H9 (cell line): ENCODE results near the gene SPATA6L. TPM values are rescaled to one million over a fixed set of nuclear protein-coding genes. Genes with fewer than 3 reads are reported as not detected.

ENCODE experiments used
- DNase-seq: peaks from one replicate; pipeline ENCODE4 v3.0.0-alpha.2; 2017
- H2AFZ ChIP-seq: one replicate; pipeline ENCODE4 v1.6.1; 2013; ENCODE audit warnings: mild to moderate bottlenecking, low read length, control low read depth, moderate library complexity
- H2AK5ac ChIP-seq: 2 replicates; pipeline ENCODE4 v1.6.1; 2013; ENCODE audit warnings: low read length, control low read depth, mixed read lengths; ENCODE audit not compliant: insufficient read length
- H2BK120ac ChIP-seq: one replicate; pipeline ENCODE4 v1.6.1; 2013; ENCODE audit warnings: low read depth, mild to moderate bottlenecking, low read length, control low read depth, inconsistent platforms; ENCODE audit not compliant: poor library complexity, severe bottlenecking
- H2BK12ac ChIP-seq: 2 replicates; pipeline ENCODE4 v1.6.1; 2013; ENCODE audit warnings: low read length, control low read depth, mixed read lengths, low read depth; ENCODE audit not compliant: insufficient read length
- H2BK15ac ChIP-seq: 2 replicates; pipeline ENCODE4 v1.6.1; 2013; ENCODE audit warnings: low read depth, low read length, control low read depth
- H2BK20ac ChIP-seq: one replicate; pipeline ENCODE4 v1.6.1; 2013; ENCODE audit warnings: low read depth, mild to moderate bottlenecking, low read length, control low read depth, inconsistent platforms; ENCODE audit not compliant: poor library complexity, severe bottlenecking
- H2BK5ac ChIP-seq: 2 replicates; pipeline ENCODE4 v1.6.1; 2013; ENCODE audit warnings: low read length, control low read depth, mixed read lengths; ENCODE audit not compliant: insufficient read length
- H3K14ac ChIP-seq: 2 replicates; pipeline ENCODE4 v1.6.1; 2013; ENCODE audit warnings: low read length, control low read depth; ENCODE audit not compliant: insufficient read depth
- H3K18ac ChIP-seq: 2 replicates; pipeline ENCODE4 v1.6.1; 2013; ENCODE audit warnings: low read depth, mild to moderate bottlenecking, mixed read lengths, low read length, control low read depth; ENCODE audit not compliant: insufficient read length
- H3K23ac ChIP-seq: 2 replicates; pipeline ENCODE4 v1.6.1; 2013; ENCODE audit warnings: low read length, control low read depth, mixed read lengths, low read depth; ENCODE audit not compliant: insufficient read length
- H3K23me2 ChIP-seq: 2 replicates; pipeline ENCODE4 v1.6.1; 2013; ENCODE audit warnings: low read depth, mild to moderate bottlenecking, mixed read lengths, low read length, control low read depth; ENCODE audit not compliant: insufficient read length, poor library complexity, severe bottlenecking
- H3K27ac ChIP-seq: 2 replicates; pipeline ENCODE4 v1.5.1; 2013; ENCODE audit warnings: low read length, control low read depth, mixed read lengths, low read depth; ENCODE audit not compliant: insufficient read length
- H3K27me3 ChIP-seq: 2 replicates; pipeline ENCODE4 v1.6.1; 2013; ENCODE audit warnings: low read length, control low read depth, inconsistent platforms; ENCODE audit not compliant: insufficient read depth
- H3K4ac ChIP-seq: 2 replicates; pipeline ENCODE4 v1.6.1; 2013; ENCODE audit warnings: low read depth, mild to moderate bottlenecking, control low read depth, inconsistent platforms, low read length, moderate library complexity
- H3K4me1 ChIP-seq: 2 replicates; pipeline ENCODE4 v1.6.1; 2013; ENCODE audit warnings: low read length, control low read depth, inconsistent platforms; ENCODE audit not compliant: insufficient read depth
- H3K4me2 ChIP-seq: 2 replicates; pipeline ENCODE4 v1.6.1; 2013; ENCODE audit warnings: low read length, control low read depth, mixed read lengths; ENCODE audit not compliant: insufficient read length, insufficient read depth
- H3K56ac ChIP-seq: 2 replicates; pipeline ENCODE4 v1.6.1; 2013; ENCODE audit warnings: low read depth, mild to moderate bottlenecking, mixed read lengths, low read length, control low read depth; ENCODE audit not compliant: insufficient read length
- H3K79me1 ChIP-seq: 2 replicates; pipeline ENCODE4 v1.6.1; 2013; ENCODE audit warnings: low read depth, mild to moderate bottlenecking, moderate library complexity, low read length, control low read depth, inconsistent platforms; ENCODE audit not compliant: insufficient read depth, poor library complexity, severe bottlenecking
- H3K79me2 ChIP-seq: 2 replicates; pipeline ENCODE4 v1.6.1; 2013; ENCODE audit warnings: low read length, control low read depth, inconsistent platforms; ENCODE audit not compliant: insufficient read depth
- H3K9ac ChIP-seq: 2 replicates; pipeline ENCODE4 v1.6.1; 2013; ENCODE audit warnings: low read length, control low read depth, mixed read lengths; ENCODE audit not compliant: insufficient read length; ENCODE audit errors: extremely low read depth
- H3K9me3 ChIP-seq: one replicate; pipeline ENCODE4 v1.6.1; 2013; ENCODE audit warnings: low read depth, low read length, inconsistent platforms; ENCODE audit not compliant: control insufficient read depth
- H3T11ph ChIP-seq: one replicate; pipeline ENCODE4 v1.6.1; 2013; ENCODE audit warnings: mild to moderate bottlenecking, low read length, control low read depth, inconsistent platforms
- H4K20me1 ChIP-seq: one replicate; pipeline ENCODE4 v1.6.1; 2013; ENCODE audit not compliant: control insufficient read depth, insufficient read length, insufficient read depth
- H4K5ac ChIP-seq: 2 replicates; pipeline ENCODE4 v1.6.1; 2013; ENCODE audit warnings: low read depth, mild to moderate bottlenecking, mixed read lengths, low read length, control low read depth; ENCODE audit not compliant: insufficient read length
- H4K8ac ChIP-seq: replicated peaks from 2 replicates; pipeline ENCODE4 v1.6.1; 2013; ENCODE audit warnings: low read length, control low read depth, mixed read lengths, low read depth; ENCODE audit not compliant: insufficient read length
- H4K91ac ChIP-seq: 2 replicates; pipeline ENCODE4 v1.6.1; 2013; ENCODE audit warnings: low read depth, mild to moderate bottlenecking, moderate library complexity, mixed read lengths, low read length, control low read depth; ENCODE audit not compliant: insufficient read length
- H3K27ac Mint-ChIP-seq, 3 experiments: 2 replicates in 2 of 3; 3 replicates in 1 of 3; pipeline ENCODE4 v1.8.0; 2020 to 2021; ENCODE audit warnings: mixed read lengths in 3 of 3, mild to moderate bottlenecking in 1 of 3, moderate library complexity in 1 of 3
- H3K27me3 Mint-ChIP-seq: 2 replicates; pipeline ENCODE4 v1.8.0; 2021; ENCODE audit warnings: low read depth, mild to moderate bottlenecking, moderate library complexity, mixed read lengths
- H3K36me3 Mint-ChIP-seq, 3 experiments: 2 replicates in 2 of 3; 3 replicates in 1 of 3; pipeline ENCODE4 v1.8.0; 2020 to 2021; ENCODE audit warnings: low read depth in 3 of 3, mixed read lengths in 3 of 3; ENCODE audit not compliant: insufficient read depth in 1 of 3
- H3K4me1 Mint-ChIP-seq, 2 experiments: 2 replicates each; pipeline ENCODE4 v1.8.0; 2020; ENCODE audit warnings: mixed read lengths in 2 of 2
- H3K4me3 Mint-ChIP-seq, 2 experiments: 2 replicates in 1 of 2; 3 replicates in 1 of 2; pipeline ENCODE4 v1.8.0; 2020 to 2021; ENCODE audit warnings: mild to moderate bottlenecking in 2 of 2, mixed read lengths in 2 of 2, moderate library complexity in 1 of 2
- H3K9me3 Mint-ChIP-seq, 2 experiments: 2 replicates in 1 of 2; 3 replicates in 1 of 2; pipeline ENCODE4 v1.8.0; 2020; ENCODE audit warnings: mild to moderate bottlenecking in 2 of 2, mixed read lengths in 2 of 2, moderate library complexity in 1 of 2
- WGBS: extraction: QIAGEN DNeasy Blood & Tissue Kit; methylation state at CpG from one replicate; pipeline ENCODE4 v1.1.7; 2013; ENCODE audit warnings: missing lambda C conversion rate, low lambda C conversion rate, mixed read lengths; ENCODE audit not compliant: insufficient read length; ENCODE audit errors: extremely low coverage; 5-methylcytosine and 5-hydroxymethylcytosine counted together
- total RNA-seq: library from RNA; stranded (reverse); gene quantifications from 2 replicates; pipeline ENCODE4 v1.2.1, GENCODE V29; 2021
- TF ChIP-seq, protein P1 (sequence below): fragments of 200-600 bp; sonication (generic); conservative IDR thresholded peaks from 3 replicates; pipeline ENCODE4 v1.8.0; 2021; ENCODE audit warnings: antibody characterized with exemption, mild to moderate bottlenecking

The SPATA6L gene
- total RNA-seq, 1 experiment from 2014 or later = 0.87 TPM

DNA sequence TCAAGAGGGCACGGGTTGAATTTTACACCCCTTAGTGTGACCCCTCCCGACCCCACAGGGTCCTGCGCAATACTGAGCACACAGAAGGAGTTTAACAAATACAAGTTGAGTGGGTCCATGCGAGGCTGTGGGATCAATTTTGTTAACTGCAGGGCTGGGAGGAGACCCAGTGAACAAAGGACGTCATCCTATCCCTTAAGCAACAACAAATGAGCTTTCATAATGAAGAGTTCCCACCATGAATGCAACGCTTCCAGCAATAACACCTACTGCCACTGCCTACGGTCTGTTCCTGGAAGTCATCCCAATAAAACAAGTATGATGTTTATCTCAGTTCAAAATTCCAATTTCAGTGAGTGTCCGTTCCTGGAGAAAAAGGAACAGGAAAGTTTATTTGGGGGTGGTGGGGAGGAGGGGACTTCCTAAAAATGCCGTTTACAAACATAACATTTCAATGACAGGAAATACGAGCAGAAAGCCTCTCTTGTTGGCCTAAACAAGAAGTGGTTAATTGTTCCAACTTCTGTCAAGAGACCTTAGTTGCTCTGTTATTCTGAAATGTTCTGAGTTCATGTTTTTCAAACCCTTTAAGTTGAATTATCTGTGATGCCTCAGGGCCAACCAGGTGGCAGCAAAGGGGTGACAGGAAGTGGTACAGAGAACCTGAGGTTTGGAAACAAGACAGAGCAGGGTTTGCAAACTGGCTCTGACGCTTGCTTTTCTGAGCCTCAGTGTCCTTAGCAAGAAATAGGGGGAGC is 69.9 kb downstream of the SPATA6L start:
- Mint-ChIP-seq H3K9me3 (no peaks in the 10 kb centered on the region), H3K4me1 (peaks cover 9% of the 10 kb centered on the region in 2 experiments), H3K36me3 (no peaks in the 10 kb centered on the region; a peak in 1 of 7 replicates), H3K27ac (no peak overlapping the region), H3K4me3 (no peak overlapping the region), H3K27me3 (peaks cover 2% of the 10 kb centered on the region; the same call in 1 of the 2 replicates)
- H3K18ac ChIP-seq = no peak overlapping the region
- no CpG with 5 or more reads among the region's 11 CpGs for WGBS
- H2AK5ac ChIP-seq = no peak overlapping the region
- H3K23ac ChIP-seq = no peak overlapping the region
- no peak overlapping the region for H3K4me2 ChIP-seq
- H3K79me2 ChIP-seq = no peaks in the 10 kb centered on the region
- H3K27ac ChIP-seq = no peak overlapping the region
- no peak overlapping the region for H2BK15ac ChIP-seq
- TF ChIP-seq, protein P1, sequence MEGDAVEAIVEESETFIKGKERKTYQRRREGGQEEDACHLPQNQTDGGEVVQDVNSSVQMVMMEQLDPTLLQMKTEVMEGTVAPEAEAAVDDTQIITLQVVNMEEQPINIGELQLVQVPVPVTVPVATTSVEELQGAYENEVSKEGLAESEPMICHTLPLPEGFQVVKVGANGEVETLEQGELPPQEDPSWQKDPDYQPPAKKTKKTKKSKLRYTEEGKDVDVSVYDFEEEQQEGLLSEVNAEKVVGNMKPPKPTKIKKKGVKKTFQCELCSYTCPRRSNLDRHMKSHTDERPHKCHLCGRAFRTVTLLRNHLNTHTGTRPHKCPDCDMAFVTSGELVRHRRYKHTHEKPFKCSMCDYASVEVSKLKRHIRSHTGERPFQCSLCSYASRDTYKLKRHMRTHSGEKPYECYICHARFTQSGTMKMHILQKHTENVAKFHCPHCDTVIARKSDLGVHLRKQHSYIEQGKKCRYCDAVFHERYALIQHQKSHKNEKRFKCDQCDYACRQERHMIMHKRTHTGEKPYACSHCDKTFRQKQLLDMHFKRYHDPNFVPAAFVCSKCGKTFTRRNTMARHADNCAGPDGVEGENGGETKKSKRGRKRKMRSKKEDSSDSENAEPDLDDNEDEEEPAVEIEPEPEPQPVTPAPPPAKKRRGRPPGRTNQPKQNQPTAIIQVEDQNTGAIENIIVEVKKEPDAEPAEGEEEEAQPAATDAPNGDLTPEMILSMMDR = no peak
- H3K56ac ChIP-seq = no peak overlapping the region
- H4K91ac ChIP-seq = no peak overlapping the region
- H3K14ac ChIP-seq = no peak overlapping the region
- H3K23me2 ChIP-seq = no peaks in the 10 kb centered on the region
- no peak overlapping the region for H2AFZ ChIP-seq
- no peaks in the 10 kb centered on the region for H3K27me3 ChIP-seq
- H3K9ac ChIP-seq = no peak overlapping the region
- no peak overlapping the region for H2BK12ac ChIP-seq
- no peak overlapping the region for H4K5ac ChIP-seq
- H3K4ac ChIP-seq = no peak overlapping the region
- H4K8ac ChIP-seq = no peak overlapping the region
- DNase-seq = no peak
- no peaks in the 10 kb centered on the region for H3K79me1 ChIP-seq
- H2BK5ac ChIP-seq = no peak overlapping the region
- peaks cover 4% of the 10 kb centered on the region; the same call in 1 of the 2 replicates for H3K4me1 ChIP-seq
- H2BK120ac ChIP-seq = no peak overlapping the region
- no peak overlapping the region for H3T11ph ChIP-seq
- H3K9me3 ChIP-seq = no peaks in the 10 kb centered on the region
- H4K20me1 ChIP-seq = no peaks in the 10 kb centered on the region
- H2BK20ac ChIP-seq = no peak overlapping the region
